Nephron (organoid): ENCODE measurements around the gene NABP2.

Experiments used
- H3K27ac Mint-ChIP-seq, 3 experiments: 2 replicates each; pipeline ENCODE4 v1.8.0; 2020; ENCODE audit warnings: mixed read lengths in 3 of 3, mild to moderate bottlenecking in 2 of 3, moderate library complexity in 1 of 3
- H3K27me3 Mint-ChIP-seq: 2 replicates; pipeline ENCODE4 v1.8.0; 2021; ENCODE audit warnings: low read depth, mild to moderate bottlenecking, moderate library complexity, mixed read lengths
- H3K36me3 Mint-ChIP-seq: 2 replicates; pipeline ENCODE4 v1.8.0; 2020; ENCODE audit warnings: low read depth, mixed read lengths
- H3K4me1 Mint-ChIP-seq: 2 replicates; pipeline ENCODE4 v1.8.0; 2020; ENCODE audit warnings: mixed read lengths
- H3K4me3 Mint-ChIP-seq, 3 experiments: 2 replicates each; pipeline ENCODE4 v1.8.0; 2020; ENCODE audit warnings: mild to moderate bottlenecking in 3 of 3, mixed read lengths in 3 of 3, moderate library complexity in 2 of 3
- H3K9me3 Mint-ChIP-seq: 2 replicates; pipeline ENCODE4 v1.8.0; 2020; ENCODE audit warnings: mixed read lengths
- TF ChIP-seq, protein P1 (sequence below), 3 experiments: fragments of 200-600 bp; sonication (generic); IDR thresholded peaks; one replicate each; pipeline ENCODE4 v1.5.0; 2021; ENCODE audit warnings: antibody characterized with exemption in 3 of 3; ENCODE audit not compliant: unreplicated experiment in 3 of 3

NABP2 gene

DNA sequence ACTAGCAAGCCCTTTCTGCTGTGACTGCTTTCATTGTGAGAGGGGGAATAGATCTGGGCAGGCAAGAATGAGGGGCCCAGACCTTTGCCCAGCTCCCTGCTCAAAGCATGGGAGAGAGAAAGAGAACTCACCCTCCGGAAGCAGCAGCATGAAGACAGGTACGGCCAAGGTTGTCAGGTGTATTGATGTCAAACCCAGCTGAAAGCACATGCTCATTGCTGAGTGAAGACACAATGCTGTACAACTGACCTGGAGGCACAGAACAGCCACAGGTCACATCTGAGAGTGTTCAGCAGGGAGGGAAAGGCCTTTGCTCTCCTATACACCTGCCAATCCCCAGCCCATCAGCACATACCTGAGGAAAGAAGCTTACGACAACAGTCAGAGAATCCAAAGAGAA is 28.5 kb downstream of the NABP2 start:
- Mint-ChIP-seq H3K36me3 (peaks cover 56% of the 10 kb centered on the region), H3K4me1 (peaks cover 16% of the 10 kb centered on the region), H3K9me3 (no peaks in the 10 kb centered on the region)

DNA sequence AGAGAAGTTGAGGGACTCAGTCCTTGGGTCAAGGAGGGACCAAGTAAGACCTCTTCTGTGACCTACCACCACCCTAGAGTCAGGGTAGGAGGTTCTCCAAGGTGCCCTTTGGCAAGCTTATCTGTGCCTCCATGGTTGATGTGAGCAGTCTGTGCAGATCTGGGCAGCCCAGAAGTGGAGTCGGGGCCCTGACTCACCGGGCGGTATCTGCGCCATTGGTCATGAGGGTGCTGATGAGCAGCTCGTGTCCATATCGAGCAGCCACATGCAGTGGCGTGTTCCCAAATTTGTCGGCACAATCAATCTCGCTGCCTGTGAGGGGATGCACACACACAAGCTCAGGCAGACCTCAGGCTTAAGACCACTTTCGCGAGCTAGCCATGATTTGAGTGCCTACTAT is 28.9 kb downstream of the NABP2 start:
- H3K27me3 Mint-ChIP-seq = no peaks in the 10 kb centered on the region
- TF ChIP-seq, protein P1, sequence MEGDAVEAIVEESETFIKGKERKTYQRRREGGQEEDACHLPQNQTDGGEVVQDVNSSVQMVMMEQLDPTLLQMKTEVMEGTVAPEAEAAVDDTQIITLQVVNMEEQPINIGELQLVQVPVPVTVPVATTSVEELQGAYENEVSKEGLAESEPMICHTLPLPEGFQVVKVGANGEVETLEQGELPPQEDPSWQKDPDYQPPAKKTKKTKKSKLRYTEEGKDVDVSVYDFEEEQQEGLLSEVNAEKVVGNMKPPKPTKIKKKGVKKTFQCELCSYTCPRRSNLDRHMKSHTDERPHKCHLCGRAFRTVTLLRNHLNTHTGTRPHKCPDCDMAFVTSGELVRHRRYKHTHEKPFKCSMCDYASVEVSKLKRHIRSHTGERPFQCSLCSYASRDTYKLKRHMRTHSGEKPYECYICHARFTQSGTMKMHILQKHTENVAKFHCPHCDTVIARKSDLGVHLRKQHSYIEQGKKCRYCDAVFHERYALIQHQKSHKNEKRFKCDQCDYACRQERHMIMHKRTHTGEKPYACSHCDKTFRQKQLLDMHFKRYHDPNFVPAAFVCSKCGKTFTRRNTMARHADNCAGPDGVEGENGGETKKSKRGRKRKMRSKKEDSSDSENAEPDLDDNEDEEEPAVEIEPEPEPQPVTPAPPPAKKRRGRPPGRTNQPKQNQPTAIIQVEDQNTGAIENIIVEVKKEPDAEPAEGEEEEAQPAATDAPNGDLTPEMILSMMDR (IDR thresholded peaks at IDR 0.05; ENCODE audit: unreplicated experiment in 3 of 3) = no peak
- peaks cover 54% of the 10 kb centered on the region for H3K36me3 Mint-ChIP-seq
- no peak overlapping the region for H3K27ac Mint-ChIP-seq
- peak overlapping the region in 1 of 3 experiments; percentile 50 for H3K4me3 Mint-ChIP-seq
- H3K9me3 Mint-ChIP-seq = no peaks in the 10 kb centered on the region
- peaks cover 16% of the 10 kb centered on the region for H3K4me1 Mint-ChIP-seq

More for the DNA sequence above, 28.5 kb downstream of the NABP2 start:
- no peaks in the 10 kb centered on the region for H3K27me3 Mint-ChIP-seq
- TF ChIP-seq, protein P1 (IDR thresholded peaks at IDR 0.05; ENCODE audit: unreplicated experiment in 3 of 3) = no peak
- no peak overlapping the region for H3K4me3 Mint-ChIP-seq
- H3K27ac Mint-ChIP-seq = no peak overlapping the region

DNA sequence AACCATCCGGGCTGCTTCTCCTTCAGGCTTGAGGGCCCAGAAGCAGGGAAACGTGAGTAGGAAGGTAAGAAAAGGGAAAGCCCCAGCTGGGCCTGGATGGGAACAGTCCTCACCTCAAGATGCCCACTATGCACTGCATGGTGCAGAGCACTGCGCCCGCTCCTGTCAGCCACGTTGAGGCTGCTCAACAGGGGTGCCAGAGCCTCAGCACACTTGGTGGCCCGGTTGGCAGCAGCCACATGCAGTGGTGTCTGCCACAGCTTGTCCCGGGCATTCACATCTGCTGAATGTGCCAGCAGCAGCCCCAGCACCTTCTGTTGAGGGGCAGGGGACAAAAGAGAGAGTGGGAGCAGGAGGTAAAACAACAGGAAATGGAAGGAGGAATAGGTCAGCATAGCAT is 31.5 kb downstream of the NABP2 start:
- Mint-ChIP-seq H3K4me3 (peak overlapping the region; percentile 40 to 96 (median 96)), H3K27me3 (no peaks in the 10 kb centered on the region), H3K27ac (no peak overlapping the region), H3K9me3 (no peaks in the 10 kb centered on the region), H3K36me3 (peaks cover 45% of the 10 kb centered on the region), H3K4me1 (peaks cover 26% of the 10 kb centered on the region)
- TF ChIP-seq, protein P1 (IDR thresholded peaks at IDR 0.05; ENCODE audit: unreplicated experiment in 3 of 3) = no peak

DNA sequence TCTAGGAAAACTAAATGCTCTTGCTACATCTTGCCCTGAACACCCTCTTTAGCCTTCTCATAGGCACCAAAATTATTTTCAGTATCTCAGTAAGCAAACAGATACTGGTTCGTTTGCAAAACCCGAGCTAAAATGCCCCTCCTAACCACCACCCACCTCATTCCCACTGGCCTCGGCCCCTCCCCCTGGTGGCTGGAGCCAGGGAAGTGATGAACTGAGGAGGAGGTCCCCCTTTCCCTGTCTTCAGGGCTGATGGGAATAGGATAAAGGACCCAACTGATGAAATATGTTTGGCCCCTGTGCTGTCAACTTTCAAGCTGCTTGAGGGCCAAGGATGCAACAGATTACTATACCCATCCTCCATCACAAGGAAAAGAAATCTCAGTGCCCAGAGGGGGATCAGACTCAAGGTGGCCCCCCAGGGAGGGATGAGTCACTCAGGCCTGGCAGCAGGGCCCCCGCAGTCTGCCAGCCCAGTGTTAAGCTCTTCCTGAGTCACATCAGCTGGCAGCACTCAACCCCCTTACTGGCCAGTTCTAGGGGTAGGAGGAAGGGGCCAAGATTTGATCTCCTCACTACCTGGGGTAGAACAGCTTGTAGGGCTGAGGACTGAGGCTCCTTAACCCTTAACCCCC is 32.3 kb downstream of the NABP2 start:
- peaks cover 43% of the 10 kb centered on the region for H3K36me3 Mint-ChIP-seq
- TF ChIP-seq, protein P1 (IDR thresholded peaks at IDR 0.05; ENCODE audit: unreplicated experiment in 3 of 3) = no peak
- H3K4me1 Mint-ChIP-seq = peaks cover 32% of the 10 kb centered on the region
- no peaks in the 10 kb centered on the region for H3K9me3 Mint-ChIP-seq
- H3K4me3 Mint-ChIP-seq = peak overlapping the region; percentile 96
- peak overlapping the region; percentile 69 to 94 (median 81) for H3K27ac Mint-ChIP-seq
- H3K27me3 Mint-ChIP-seq = no peaks in the 10 kb centered on the region

DNA sequence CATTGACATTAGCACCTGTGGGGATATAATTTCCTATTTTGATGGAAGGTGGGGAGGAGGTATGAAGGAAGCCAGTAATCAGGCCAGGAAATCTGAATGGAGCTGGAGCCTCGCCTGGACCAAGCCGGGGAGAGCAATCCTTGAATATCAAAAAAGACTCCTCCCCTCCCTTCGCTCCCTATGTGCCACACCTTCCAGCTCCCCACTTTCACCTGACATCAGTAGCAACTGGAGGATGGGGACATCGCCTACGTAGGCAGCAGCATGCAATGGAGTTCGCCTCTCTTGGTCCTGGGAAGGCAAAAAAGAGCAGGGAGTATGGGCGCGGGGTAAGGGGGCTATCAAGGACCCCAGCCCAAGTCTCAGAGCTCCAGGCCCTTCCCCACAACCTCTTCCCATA is 32.9 kb downstream of the NABP2 start:
- Mint-ChIP-seq H3K9me3 (peaks cover 2% of the 10 kb centered on the region), H3K27me3 (no peaks in the 10 kb centered on the region), H3K27ac (peak overlapping the region; percentile 81 to 94 (median 91)), H3K4me3 (peak overlapping the region; percentile 96), H3K4me1 (peaks cover 39% of the 10 kb centered on the region), H3K36me3 (peaks cover 36% of the 10 kb centered on the region)
- TF ChIP-seq, protein P1 (IDR thresholded peaks at IDR 0.05; ENCODE audit: unreplicated experiment in 3 of 3) = no peak

DNA sequence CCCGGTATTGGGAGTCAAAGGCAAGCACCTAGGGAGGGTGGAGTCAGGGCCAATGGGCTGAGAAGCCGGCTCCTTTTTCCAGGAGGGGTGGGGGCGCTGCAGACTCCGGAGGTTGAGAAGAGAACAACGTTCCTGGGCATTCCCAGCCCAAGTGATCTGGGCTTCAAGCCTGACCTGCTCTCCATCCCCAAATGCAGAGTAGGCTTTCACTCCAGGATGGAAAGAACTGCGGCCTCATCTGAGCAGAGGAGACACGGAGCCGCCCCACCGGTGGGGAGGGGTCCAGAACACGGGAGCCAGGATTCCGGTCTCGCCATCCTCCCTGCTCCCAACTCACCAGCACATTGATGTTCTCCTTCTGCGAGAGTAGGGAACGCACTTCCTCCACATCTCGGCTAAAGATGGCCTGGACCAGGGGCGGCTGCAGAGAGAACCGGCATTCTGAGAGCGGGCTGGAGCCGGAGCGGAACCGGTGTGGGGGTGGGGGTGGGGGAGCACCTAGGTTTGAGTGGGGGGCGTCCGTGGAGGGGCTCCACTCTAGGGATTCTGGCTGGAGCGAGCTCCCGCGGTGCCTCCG is 33.4 kb downstream of the NABP2 start:
- H3K27ac Mint-ChIP-seq = peak overlapping the region; percentile 81 to 94 (median 91)
- H3K36me3 Mint-ChIP-seq = peaks cover 31% of the 10 kb centered on the region
- no peaks in the 10 kb centered on the region for H3K27me3 Mint-ChIP-seq
- TF ChIP-seq, protein P1 (IDR thresholded peaks at IDR 0.05; ENCODE audit: unreplicated experiment in 3 of 3) = no peak
- peak overlapping the region; percentile 96 for H3K4me3 Mint-ChIP-seq
- H3K9me3 Mint-ChIP-seq = peaks cover 2% of the 10 kb centered on the region
- H3K4me1 Mint-ChIP-seq = peaks cover 40% of the 10 kb centered on the region
